IMR-90 (cell line): ENCODE data around the gene SLC22A14. TPM values are rescaled to one million over a fixed set of nuclear protein-coding genes. Genes with fewer than 3 reads are reported as not detected.

Experiments used
- ATAC-seq: fragments of 200-7000 bp; cut with Tn5 transposase; 2 replicates; pipeline ENCODE4 v1.9.1; 2020; ENCODE audit warnings: low read depth, mild to moderate bottlenecking, moderate library complexity
- BruUV-seq: library from RNA; stranded (reverse); fragments of 400-500 nt; replicated peaks from 2 replicates; lab custom pipeline; 2021; lab: Mats Ljungman, UMichigan
- CTCF ChIA-PET: fragments of 300-600 bp; formaldehyde crosslinking; extraction: SDS; loops from one replicate; lab custom pipeline; 2021; ENCODE audit warnings: antibody characterized with exemption; lab: Yijun Ruan, JAX
- POLR2A ChIA-PET: fragments of 300-600 bp; sonication (Branson Sonifier 250); formaldehyde crosslinking; loops from one replicate; lab custom pipeline; 2022; ENCODE audit warnings: antibody characterized with exemption; ENCODE audit not compliant: unreplicated experiment; lab: Charles Lee
- DNase-seq: peaks from one replicate; pipeline ENCODE4 v3.0.0; 2013
- H2AFZ ChIP-seq: replicated peaks from 2 replicates; pipeline ENCODE3; 2013; ENCODE audit warnings: low read length, mild to moderate bottlenecking; ENCODE audit not compliant: poor library complexity
- H2AK5ac ChIP-seq: 2 replicates; pipeline ENCODE4 v1.6.1; 2013; ENCODE audit warnings: low read depth, low read length, inconsistent platforms
- H2AK9ac ChIP-seq: replicated peaks from 2 replicates; pipeline ENCODE3; 2013; ENCODE audit warnings: mild to moderate bottlenecking, low read depth, low read length, moderate library complexity; ENCODE audit not compliant: poor library complexity
- H2BK120ac ChIP-seq: 2 replicates; pipeline ENCODE4 v1.6.1; 2013; ENCODE audit warnings: low read depth, low read length, inconsistent platforms
- H2BK15ac ChIP-seq: 3 replicates; pipeline ENCODE4 v1.6.1; 2013; ENCODE audit warnings: low read depth, low read length, inconsistent platforms
- H2BK20ac ChIP-seq: 2 replicates; pipeline ENCODE4 v1.6.1; 2013; ENCODE audit warnings: low read depth, mild to moderate bottlenecking, inconsistent platforms, low read length, moderate library complexity
- H2BK5ac ChIP-seq: 2 replicates; pipeline ENCODE4 v1.6.1; 2013; ENCODE audit warnings: mild to moderate bottlenecking, low read depth, low read length, inconsistent platforms; ENCODE audit not compliant: poor library complexity, severe bottlenecking
- H3K14ac ChIP-seq: replicated peaks from 2 replicates; pipeline ENCODE4 v1.6.1; 2013; ENCODE audit warnings: low read depth, low read length, inconsistent platforms
- H3K18ac ChIP-seq: 2 replicates; pipeline ENCODE4 v1.6.1; 2013; ENCODE audit warnings: low read depth, low read length, control low read depth
- H3K23ac ChIP-seq: 2 replicates; pipeline ENCODE4 v1.6.1; 2013; ENCODE audit warnings: low read depth, low read length, inconsistent platforms
- H3K27ac ChIP-seq: 2 replicates; pipeline ENCODE4 v1.5.1; 2013; ENCODE audit warnings: mild to moderate bottlenecking, control low read depth, low read length; ENCODE audit not compliant: insufficient read depth
- H3K27me3 ChIP-seq: 2 replicates; pipeline ENCODE4 v1.6.1; 2013; ENCODE audit warnings: low read length; ENCODE audit not compliant: control insufficient read depth, insufficient read depth
- H3K36me3 ChIP-seq: 2 replicates; pipeline ENCODE4 v1.6.1; 2013; ENCODE audit warnings: low read length, mixed read lengths; ENCODE audit not compliant: control insufficient read depth, insufficient read depth
- H3K4ac ChIP-seq: 2 replicates; pipeline ENCODE4 v1.6.1; 2013; ENCODE audit warnings: low read depth, low read length, inconsistent platforms
- H3K4me1 ChIP-seq: 2 replicates; pipeline ENCODE4 v1.6.1; 2013; ENCODE audit warnings: low read length, mixed read lengths; ENCODE audit not compliant: control insufficient read depth, insufficient read depth
- H3K4me2 ChIP-seq: 2 replicates; pipeline ENCODE4 v1.6.1; 2013; ENCODE audit warnings: low read depth, mild to moderate bottlenecking, control low read depth, low read length, moderate library complexity
- H3K4me3 ChIP-seq: 2 replicates; pipeline ENCODE4 v1.5.1; 2013; ENCODE audit warnings: low read depth, mild to moderate bottlenecking, control low read depth, low read length, moderate library complexity; ENCODE audit not compliant: insufficient read depth
- H3K56ac ChIP-seq: 2 replicates; pipeline ENCODE4 v1.6.1; 2013; ENCODE audit warnings: low read length, inconsistent platforms; ENCODE audit not compliant: insufficient read depth; ENCODE audit errors: extremely low read depth
- H3K79me1 ChIP-seq, 2 experiments: 2 replicates each; pipeline ENCODE4 v1.6.1; 2013; ENCODE audit warnings: low read length in 2 of 2, inconsistent platforms in 1 of 2, low read depth in 1 of 2
- H3K9ac ChIP-seq: 2 replicates; pipeline ENCODE4 v1.6.1; 2013; ENCODE audit warnings: low read depth, low read length, control low read depth
- H3K9me1 ChIP-seq: 2 replicates; pipeline ENCODE4 v1.6.1; 2013; ENCODE audit warnings: low read length, inconsistent platforms; ENCODE audit not compliant: insufficient read depth
- H3K9me3 ChIP-seq: 2 replicates; pipeline ENCODE4 v1.6.1; 2013; ENCODE audit warnings: low read length; ENCODE audit not compliant: control insufficient read depth, insufficient read depth
- H4K20me1 ChIP-seq: 2 replicates; pipeline ENCODE4 v1.6.1; 2013; ENCODE audit warnings: low read length, inconsistent platforms; ENCODE audit not compliant: insufficient read depth
- H4K5ac ChIP-seq: 2 replicates; pipeline ENCODE4 v1.6.1; 2013; ENCODE audit warnings: mild to moderate bottlenecking, low read depth, low read length, control low read depth
- H4K8ac ChIP-seq, 2 experiments: 2 replicates each; pipeline ENCODE4 v1.6.1; 2013; ENCODE audit warnings: low read depth in 2 of 2, low read length in 2 of 2, control low read depth in 1 of 2, inconsistent platforms in 1 of 2
- H4K91ac ChIP-seq: 2 replicates; pipeline ENCODE4 v1.6.1; 2013; ENCODE audit warnings: low read depth, low read length, inconsistent platforms; ENCODE audit not compliant: insufficient read depth
- BHLHE40 ChIP-seq: fragments of 150-350 bp; IDR thresholded peaks from 2 replicates; pipeline ENCODE4 v1.6.1; 2016; ENCODE audit warnings: mild to moderate bottlenecking, low read depth, low read length
- CEBPB ChIP-seq: IDR thresholded peaks from 2 replicates; pipeline ENCODE4 v1.6.1; 2012; ENCODE audit warnings: low read depth, low read length, improper control_type of control experiment
- CHD1 ChIP-seq: IDR thresholded peaks from 2 replicates; pipeline ENCODE4 v1.6.1; 2012; ENCODE audit warnings: low read depth, low read length, improper control_type of control experiment
- ELK1 ChIP-seq: fragments of 150-350 bp; IDR thresholded peaks from 2 replicates; pipeline ENCODE4 v1.6.1; 2016; ENCODE audit warnings: low read depth, mild to moderate bottlenecking, low read length, moderate library complexity, borderline replicate concordance
- FOS ChIP-seq: fragments of 150-350 bp; IDR thresholded peaks from 2 replicates; pipeline ENCODE4 v1.6.1; 2016; ENCODE audit warnings: low read depth, low read length
- MAFK ChIP-seq: IDR thresholded peaks from 2 replicates; pipeline ENCODE4 v1.6.1; 2012; ENCODE audit warnings: low read depth, low read length, improper control_type of control experiment
- MAZ ChIP-seq: IDR thresholded peaks from 2 replicates; pipeline ENCODE4 v1.6.1; 2012; ENCODE audit warnings: low read depth, mild to moderate bottlenecking, low read length, improper control_type of control experiment, moderate library complexity, borderline replicate concordance
- MXI1 ChIP-seq: IDR thresholded peaks from 2 replicates; pipeline ENCODE4 v1.6.1; 2012; ENCODE audit warnings: low read depth, mild to moderate bottlenecking, low read length, moderate library complexity, borderline replicate concordance
- NFE2L2 ChIP-seq: fragments of 150-350 bp; IDR thresholded peaks from 2 replicates; pipeline ENCODE4 v1.6.1; 2016; ENCODE audit warnings: low read depth, mild to moderate bottlenecking, low read length
- POLR2A ChIP-seq: IDR thresholded peaks from 2 replicates; pipeline ENCODE4 v1.6.1; 2012; ENCODE audit warnings: mild to moderate bottlenecking, low read depth, low read length
- RCOR1 ChIP-seq: IDR thresholded peaks from 2 replicates; pipeline ENCODE4 v1.6.1; 2012; ENCODE audit warnings: mild to moderate bottlenecking, low read length, improper control_type of control experiment; ENCODE audit not compliant: insufficient replicate concordance
- RFX5 ChIP-seq: IDR thresholded peaks from 2 replicates; pipeline ENCODE4 v1.8.0; 2012; ENCODE audit warnings: low read depth, mild to moderate bottlenecking, low read length, moderate library complexity
- SMC3 ChIP-seq: fragments of 150-350 bp; IDR thresholded peaks from 2 replicates; pipeline ENCODE4 v1.6.1; 2016; ENCODE audit warnings: low read depth, mild to moderate bottlenecking, antibody characterized with exemption, low read length, moderate library complexity
- dilution Hi-C: fragments of 300-500 bp; cut with HindIII; formaldehyde crosslinking; loops from one replicate; pipeline ENCODE4 v1.14.3; 2018; ENCODE audit warnings: low sequenced_read_pairs; ENCODE audit not compliant: unreplicated experiment
- in situ Hi-C: fragments of 300-500 bp; cut with MboI; formaldehyde crosslinking; loops from 3 replicates; pipeline ENCODE4 v1.14.3; 2019; ENCODE audit warnings: low sequenced_read_pairs, inconsistent platforms, mixed read lengths
- intact Hi-C: fragments of 100-400 bp; cut with micrococcal nuclease; formaldehyde crosslinking; loops from 2 replicates; pipeline ENCODE4 v1.10.0; 2022
- polyA plus RNA-seq, 3 experiments: library from polyadenylated mRNA; depleted of rRNA; stranded (reverse); fragments of >200 nt; gene quantifications; 2 replicates each; pipeline ENCODE4 v1.2.3, GENCODE V29; 2012; ENCODE audit warnings: low replicate concordance in 1 of 3
- total RNA-seq: library from RNA; depleted of rRNA; stranded (reverse); fragments of >200 nt; gene quantifications from 2 replicates; pipeline ENCODE4 v1.2.3, GENCODE V29; 2012
- TF ChIP-seq, protein P1 (sequence below): fragments of 150-350 bp; IDR thresholded peaks from 2 replicates; pipeline ENCODE4 v1.6.1; 2017; ENCODE audit warnings: mild to moderate bottlenecking, antibody characterized with exemption, low read length, low read depth
- TF ChIP-seq, protein P2 (sequence below): conservative IDR thresholded peaks from 2 replicates; pipeline ENCODE4 v1.5.1; 2012; ENCODE audit warnings: mild to moderate bottlenecking, low read depth, low read length, improper control_type of control experiment

The SLC22A14 gene
- total and polyA plus RNA-seq, 2 of the 4 experiments (the other 2 are of a cell fraction): under 0.01 to 0.07 TPM

DNA sequence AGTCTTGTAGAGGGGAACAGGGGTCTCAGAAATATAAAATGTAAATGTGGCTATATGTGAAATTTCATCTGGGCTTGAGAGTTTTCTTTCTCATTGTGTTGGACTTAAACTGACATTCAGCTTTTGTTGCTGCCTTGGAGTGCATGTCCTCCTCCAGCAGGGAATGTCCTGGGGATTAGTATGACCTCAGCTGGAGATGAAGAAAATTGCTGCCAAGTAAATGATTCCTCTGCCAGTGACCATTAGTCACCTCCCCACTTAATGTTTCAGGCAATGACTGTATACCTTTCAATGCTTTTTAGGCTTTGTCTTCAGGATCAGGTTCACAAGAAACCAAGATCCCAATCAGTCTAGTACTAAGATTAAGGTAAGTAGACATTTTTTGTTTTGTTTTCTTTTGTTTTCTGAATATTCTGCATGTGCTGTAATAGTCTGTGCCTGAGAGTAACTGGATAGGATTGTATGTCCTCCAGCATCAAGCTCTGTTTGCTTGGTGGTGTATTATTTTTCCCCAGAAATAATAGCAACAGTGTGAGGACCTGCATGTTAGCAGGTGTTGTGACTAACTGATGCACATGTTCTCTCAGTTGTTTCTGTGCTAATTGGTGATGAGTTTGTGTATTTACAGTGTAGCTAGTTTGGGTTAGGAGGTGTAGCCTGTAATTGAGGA is 34.6 kb upstream of the SLC22A14 start:
- ATAC-seq: peak; percentile 98
- Histone ChIP-seq H3K14ac (no peak overlapping the region), H2AK9ac (no peak overlapping the region), H2BK15ac (no peak overlapping the region), H3K9me3 (no peaks in the 10 kb centered on the region), H3K27ac (no peak overlapping the region), H2AK5ac (no peak overlapping the region), H3K4me1 (no peaks in the 10 kb centered on the region; the same call in 1 of the 2 replicates), H3K4me3 (no peak overlapping the region), H3K23ac (no peak overlapping the region), H3K56ac (no peak overlapping the region), H3K9ac (no peak overlapping the region), H4K8ac (no peak overlapping the region), H4K91ac (no peak overlapping the region), H3K27me3 (no peaks in the 10 kb centered on the region), H2BK20ac (no peak overlapping the region), H3K18ac (no peak overlapping the region), H4K20me1 (peaks cover 5% of the 10 kb centered on the region; the same call in 1 of the 2 replicates), H3K79me1 (peaks cover 20 to 24% of the 10 kb centered on the region in 2 experiments), H2BK5ac (no peak overlapping the region), H3K4me2 (no peak overlapping the region), H3K9me1 (no peaks in the 10 kb centered on the region; the same call in 1 of the 2 replicates), H2BK120ac (no peak overlapping the region), H3K36me3 (peaks cover 16% of the 10 kb centered on the region), H3K4ac (no peak overlapping the region), H2AFZ (no peak overlapping the region), H4K5ac (no peak overlapping the region)
- DNase-seq: peak; percentile 93
- ChIA-PET CTCF (interaction anchor here (0.6 to 1.5 kb wide), 5 partner anchors 11 to 130 kb away, joined by 3 to 5 read pairs (median 3); no protein-coding TSS in a partner anchor), POLR2A (interaction anchor here (0.7 kb wide), 1 partner anchor 85 kb away, joined by 3 read pairs; no protein-coding TSS in a partner anchor)
- in situ Hi-C loops (no loop called here), dilution Hi-C loops (no loop called here), intact Hi-C loops (loop anchor here (2.0 kb wide), 1 partner anchor 111 kb away; the partner anchor contains the start of gene ACAA1)
- no TSS peak for BruUV-seq
- no peak for TF ChIP-seq RCOR1
- TF ChIP-seq FOS: peak; percentile 51; the same call in 1 of the 2 replicates
- TF ChIP-seq BHLHE40: peak; percentile 35; the same call in 1 of the 2 replicates
- TF ChIP-seq POLR2A: no peak
- TF ChIP-seq ELK1: no peak
- TF ChIP-seq, protein P1, sequence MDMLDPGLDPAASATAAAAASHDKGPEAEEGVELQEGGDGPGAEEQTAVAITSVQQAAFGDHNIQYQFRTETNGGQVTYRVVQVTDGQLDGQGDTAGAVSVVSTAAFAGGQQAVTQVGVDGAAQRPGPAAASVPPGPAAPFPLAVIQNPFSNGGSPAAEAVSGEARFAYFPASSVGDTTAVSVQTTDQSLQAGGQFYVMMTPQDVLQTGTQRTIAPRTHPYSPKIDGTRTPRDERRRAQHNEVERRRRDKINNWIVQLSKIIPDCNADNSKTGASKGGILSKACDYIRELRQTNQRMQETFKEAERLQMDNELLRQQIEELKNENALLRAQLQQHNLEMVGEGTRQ: no peak
- no peak for TF ChIP-seq RFX5
- TF ChIP-seq MAZ: no peak
- TF ChIP-seq, protein P2, sequence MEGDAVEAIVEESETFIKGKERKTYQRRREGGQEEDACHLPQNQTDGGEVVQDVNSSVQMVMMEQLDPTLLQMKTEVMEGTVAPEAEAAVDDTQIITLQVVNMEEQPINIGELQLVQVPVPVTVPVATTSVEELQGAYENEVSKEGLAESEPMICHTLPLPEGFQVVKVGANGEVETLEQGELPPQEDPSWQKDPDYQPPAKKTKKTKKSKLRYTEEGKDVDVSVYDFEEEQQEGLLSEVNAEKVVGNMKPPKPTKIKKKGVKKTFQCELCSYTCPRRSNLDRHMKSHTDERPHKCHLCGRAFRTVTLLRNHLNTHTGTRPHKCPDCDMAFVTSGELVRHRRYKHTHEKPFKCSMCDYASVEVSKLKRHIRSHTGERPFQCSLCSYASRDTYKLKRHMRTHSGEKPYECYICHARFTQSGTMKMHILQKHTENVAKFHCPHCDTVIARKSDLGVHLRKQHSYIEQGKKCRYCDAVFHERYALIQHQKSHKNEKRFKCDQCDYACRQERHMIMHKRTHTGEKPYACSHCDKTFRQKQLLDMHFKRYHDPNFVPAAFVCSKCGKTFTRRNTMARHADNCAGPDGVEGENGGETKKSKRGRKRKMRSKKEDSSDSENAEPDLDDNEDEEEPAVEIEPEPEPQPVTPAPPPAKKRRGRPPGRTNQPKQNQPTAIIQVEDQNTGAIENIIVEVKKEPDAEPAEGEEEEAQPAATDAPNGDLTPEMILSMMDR: peak; percentile 49
- TF ChIP-seq CEBPB: peak; percentile 12; the same call in 1 of the 2 replicates
- no peak for TF ChIP-seq NFE2L2
- TF ChIP-seq MAFK: no peak
- no peak for TF ChIP-seq CHD1
- TF ChIP-seq MXI1: no peak
- TF ChIP-seq SMC3: peak; percentile 51
